EH (cell line): Measurements from ENCODE around the gene CCDC178.
"Not testable (repeated sequence)": the region's sequence is repeated elsewhere in the genome, so short reads cannot be mapped to it uniquely, and the experiment has no call there.

Source experiments
- DNase-seq: peaks from one replicate; pipeline ENCODE4 v3.0.0-alpha.2; 2015; ENCODE audit warnings: low read depth

Gene CCDC178

DNA sequence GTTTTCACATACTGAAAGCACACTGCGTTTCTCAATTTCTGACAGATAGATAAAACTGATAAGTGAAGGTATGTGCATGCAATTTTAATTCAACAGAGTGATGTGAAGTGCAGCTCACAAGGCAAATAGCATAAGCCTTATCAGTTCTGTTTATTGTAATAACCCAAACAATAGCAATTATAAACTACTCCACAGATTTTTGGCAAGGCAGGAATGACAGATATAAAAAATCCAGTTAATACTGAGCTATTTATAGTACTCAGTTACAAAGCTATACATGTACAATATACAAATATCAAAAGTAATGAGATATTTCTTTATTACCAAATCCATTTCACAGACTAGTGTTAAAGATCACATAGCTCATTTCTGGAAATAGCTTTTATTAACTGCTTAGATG is 456.8 kb downstream of the CCDC178 start:
- no peak for DNase-seq

DNA sequence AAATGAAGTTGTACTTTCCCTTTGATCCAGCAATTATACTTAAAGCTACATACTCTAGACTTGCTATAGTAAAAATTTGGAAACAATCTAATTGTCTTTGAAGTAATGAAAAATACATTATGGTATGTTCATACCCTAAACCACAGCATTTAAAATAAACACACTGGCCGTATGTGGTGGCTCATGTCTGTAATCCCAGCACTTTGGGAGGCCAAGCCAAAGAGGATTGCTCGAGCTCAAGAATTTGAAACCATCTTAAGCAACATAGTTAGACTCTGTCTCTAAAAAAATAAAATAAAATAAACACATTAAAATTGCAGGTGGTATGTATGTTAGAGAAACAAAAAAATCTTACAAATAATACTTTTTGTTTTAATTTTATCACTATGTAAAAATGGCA is 459.6 kb downstream of the CCDC178 start:
- DNase-seq: no peak

DNA sequence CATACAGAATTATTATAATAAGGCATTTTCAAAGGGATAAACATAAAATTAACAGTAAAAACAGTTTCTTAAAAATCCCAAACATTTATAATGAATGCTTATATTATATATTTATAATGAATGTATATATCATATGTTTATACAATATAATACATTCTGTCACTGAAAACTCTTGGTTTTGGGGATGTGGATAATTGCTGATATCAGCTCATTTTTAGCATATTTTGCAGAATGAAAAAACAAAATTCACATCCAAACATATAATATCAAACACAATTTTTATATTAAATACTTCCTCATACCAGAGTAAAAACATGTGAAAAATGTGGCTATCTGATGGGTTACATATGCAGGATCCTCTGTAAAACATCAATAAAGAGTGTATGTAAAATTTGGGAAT is 465.0 kb downstream of the CCDC178 start:
- no peak for DNase-seq

DNA sequence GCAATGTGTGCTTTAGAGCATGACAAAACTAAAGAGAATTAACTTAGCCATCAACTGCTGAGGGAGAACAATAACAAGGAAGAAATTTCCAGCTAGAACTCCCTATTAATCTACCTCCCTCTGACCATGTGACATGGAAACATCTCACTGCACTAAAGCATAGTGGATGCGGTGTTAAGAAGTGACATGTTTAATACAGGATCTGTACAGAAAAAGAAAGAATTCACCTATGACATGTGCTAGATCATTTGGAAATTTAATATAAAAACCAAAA is 465.4 kb downstream of the CCDC178 start:
- no peak for DNase-seq

- DNase-seq: no peak
Observed at GRCh38 chr18:32974421-32975162, 465.9 kb downstream of the CCDC178 start.

DNA sequence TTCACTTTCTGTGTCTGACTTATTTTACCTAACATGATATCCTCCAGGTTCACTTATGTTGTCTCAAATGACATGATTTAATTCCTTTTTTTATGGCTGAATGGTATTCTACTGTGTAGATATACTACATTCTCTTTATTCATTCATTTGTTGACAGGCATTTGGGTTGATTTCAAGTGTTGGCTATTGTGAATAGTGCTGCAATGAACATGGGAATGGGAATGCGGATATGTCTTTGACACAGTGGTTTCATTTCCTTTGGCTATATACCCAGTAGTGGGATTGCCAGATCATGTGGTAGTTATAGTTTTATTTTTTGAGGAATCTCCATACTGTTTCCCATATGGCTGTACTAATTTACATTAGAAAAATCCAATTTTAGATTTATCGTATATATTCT is 472.3 kb downstream of the CCDC178 start:
- DNase-seq: no peak

DNA sequence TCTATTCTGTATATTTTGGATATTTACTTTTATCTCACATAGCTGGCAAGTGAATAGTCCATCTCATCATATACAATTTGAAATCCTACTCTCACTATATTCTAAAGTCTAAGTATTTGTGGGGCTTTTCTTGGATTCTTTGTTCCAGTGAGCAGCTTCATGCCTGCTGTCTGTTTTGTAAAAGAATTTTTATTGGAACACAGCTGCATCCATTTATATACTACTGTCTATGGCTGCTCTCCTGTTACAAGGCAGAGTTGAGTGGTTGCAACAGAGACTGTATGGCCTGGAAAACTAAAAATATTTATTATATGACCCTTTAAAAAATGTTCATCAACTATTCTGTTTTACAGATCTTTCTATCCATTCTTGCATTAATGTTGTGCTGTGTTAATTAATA is 474.4 kb downstream of the CCDC178 start:
- DNase-seq: no peak

DNA sequence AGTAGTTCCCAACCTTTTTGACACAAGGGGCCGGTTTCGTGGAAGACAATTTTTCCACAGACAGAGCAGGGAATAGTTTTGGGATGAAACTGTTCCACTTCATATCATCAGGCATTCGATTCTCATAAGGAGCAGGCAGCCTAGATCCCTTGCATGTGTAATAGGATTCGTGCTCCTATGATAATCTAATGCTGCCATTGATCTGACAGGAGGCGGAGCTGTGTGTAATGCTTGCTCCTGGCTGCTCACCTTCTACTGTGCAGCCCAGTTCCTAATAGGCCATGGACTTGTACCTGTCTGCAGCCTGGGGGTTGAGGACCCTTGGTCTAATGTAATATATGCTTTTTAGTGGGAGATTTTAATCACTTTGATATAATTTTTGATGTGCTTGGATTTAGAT is 479.0 kb downstream of the CCDC178 start:
- DNase-seq: no peak

GRCh38 chr18:32958746-32959145 is 481.8 kb downstream of the CCDC178 start:
- no peak for DNase-seq

- DNase-seq: no peak
Observed at GRCh38 chr18:32956591-32957315, 483.8 kb downstream of the CCDC178 start.

DNA sequence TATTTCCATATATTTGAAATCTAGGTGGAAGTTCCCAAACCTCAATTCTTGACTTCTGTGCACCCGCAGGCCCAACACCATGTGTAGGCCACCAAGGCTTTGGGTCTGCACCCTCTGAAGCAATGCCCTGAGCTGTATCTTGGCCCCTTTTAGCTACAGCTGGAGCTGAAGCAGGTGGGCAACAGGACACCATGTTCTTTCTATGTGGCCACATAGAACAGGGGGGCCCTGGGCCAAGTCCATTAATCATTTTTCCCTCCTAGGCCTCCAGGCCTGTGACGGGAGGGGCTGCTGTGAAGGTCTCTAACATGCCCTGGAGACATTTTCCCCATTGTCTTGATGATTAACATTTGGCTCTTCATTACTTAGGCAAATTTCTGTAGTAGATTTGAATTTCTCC is 488.2 kb downstream of the CCDC178 start:
- DNase-seq: not testable (repeated sequence)

DNA sequence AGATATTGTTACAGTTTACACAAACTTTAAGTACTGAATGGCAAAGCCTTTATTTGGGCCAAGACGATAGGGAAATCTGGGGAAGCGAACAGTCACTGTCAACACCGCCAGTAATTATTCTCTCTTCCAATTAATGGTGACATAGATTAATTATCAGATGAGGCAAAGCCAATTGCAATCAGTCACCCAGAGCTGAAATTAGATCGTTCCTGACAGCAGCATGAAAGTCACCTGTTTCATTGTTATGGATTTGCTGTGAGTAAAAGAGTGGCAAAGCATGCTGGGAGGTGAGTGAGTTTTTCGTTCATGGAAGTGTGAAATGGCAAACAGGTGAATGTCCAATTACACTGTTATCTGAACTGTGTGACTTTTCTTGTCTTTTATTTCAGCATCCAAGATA is 502.9 kb downstream of the CCDC178 start:
- no peak for DNase-seq

GRCh38 chr18:32937066-32937465 is 503.5 kb downstream of the CCDC178 start:
- DNase-seq: no peak

DNA sequence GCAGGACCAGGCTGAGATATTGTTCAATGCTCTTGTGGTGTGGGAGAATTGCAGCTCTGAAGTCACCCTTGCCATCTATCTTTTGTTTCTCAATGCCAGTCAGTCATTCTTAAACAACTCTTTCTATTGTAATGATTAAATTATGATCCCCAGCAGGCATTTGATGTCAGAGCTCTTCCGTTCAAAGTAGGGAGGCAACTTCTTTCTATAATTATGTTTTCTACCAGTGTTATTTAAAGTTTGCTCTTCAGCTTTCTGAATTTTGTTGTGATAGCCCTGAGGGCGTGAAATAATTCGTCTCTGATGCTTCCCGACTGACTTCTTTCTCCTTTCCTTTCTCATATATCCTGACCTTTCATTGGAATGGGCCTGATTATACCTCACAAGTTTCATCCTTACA is 506.3 kb downstream of the CCDC178 start:
- no peak for DNase-seq

GRCh38 chr18:32930695-32931301 is 509.7 kb downstream of the CCDC178 start:
- no peak for DNase-seq

DNA sequence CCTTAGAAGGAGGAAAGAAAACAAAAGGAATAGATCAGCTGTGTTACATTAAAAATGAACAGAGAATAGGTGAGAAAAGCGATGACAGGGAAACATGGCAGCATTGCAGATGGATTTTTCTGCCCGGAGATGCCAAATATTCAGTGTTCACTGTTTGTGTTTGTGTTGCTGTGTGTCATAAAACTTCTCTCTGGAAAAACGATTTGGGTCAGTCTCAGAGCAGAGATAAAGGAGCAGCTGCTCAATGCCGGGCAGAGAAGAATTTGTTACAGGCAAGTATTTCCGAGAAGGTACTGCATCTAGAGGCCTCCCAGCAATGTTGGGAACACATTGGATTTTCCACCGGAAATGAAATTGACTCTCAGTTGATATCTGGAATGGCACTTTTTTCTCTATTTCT is 511.3 kb downstream of the CCDC178 start:
- DNase-seq: no peak

DNA sequence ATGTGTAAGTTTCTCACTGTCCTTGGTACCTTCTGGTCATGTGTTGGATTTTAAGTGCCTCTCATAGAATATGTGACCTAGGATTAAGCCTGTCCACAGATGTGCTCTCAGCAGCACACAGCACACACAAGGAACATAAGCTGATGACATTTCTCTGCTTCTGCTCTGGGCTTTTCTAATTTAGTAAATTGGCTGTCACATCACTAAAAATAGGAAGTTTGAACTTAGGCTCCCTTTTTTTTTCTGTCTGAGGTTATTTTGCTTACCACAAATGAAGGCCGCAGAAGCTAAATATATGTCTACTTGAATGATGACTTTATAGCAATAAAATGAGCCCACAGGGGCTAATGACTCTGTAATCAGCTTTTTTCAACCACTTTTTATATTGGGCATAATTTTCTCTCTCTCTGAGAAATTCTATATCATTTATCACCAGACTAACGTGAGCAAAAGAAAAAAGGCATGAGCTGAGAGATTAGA is 517.5 kb downstream of the CCDC178 start:
- no peak for DNase-seq

DNA sequence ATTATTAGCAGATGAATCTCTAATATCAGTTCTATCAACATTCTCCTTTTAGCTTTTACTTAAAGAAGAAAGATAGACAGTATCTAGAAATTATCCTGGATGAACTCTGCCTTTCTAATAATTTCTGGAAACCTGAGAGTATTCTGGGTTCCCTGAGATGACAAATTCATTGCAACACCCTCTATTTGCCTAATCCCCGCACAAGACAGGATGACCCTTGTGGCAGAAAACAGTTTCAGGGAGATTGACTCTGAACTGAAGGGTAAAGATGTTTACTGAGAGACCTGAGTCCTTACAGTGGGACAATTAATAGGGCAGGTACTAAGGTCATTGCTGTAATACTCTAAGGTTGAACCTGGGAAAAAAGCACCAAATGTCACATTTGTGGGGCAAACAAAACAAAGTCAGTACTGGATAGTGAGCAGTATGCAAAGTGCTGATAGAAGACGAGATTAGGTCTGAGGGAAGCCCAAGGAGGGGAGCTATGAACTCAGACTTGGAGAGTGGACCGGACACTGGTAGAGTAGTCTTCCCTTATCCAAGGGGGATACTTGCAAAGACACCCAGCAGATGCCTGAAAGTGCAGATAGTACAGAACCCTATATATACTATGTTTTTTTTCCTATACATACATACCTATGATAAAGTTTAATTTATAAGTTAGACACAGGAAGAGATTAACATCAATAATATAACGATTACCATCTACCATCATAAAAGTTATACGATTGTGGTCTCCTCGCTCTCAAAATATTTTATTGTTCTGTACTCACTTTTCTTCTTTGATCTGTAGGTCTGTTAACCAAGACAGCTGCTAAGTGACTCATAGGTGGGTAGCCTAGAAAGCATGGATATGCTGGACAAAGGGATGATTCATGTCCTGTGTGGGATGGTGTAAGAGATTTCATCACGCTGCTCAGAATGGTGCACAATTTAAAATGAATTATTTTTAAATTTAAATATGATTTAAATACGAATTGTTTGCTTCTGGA is 519.4 kb downstream of the CCDC178 start:
- DNase-seq: no peak

- DNase-seq: no peak
Observed at GRCh38 chr18:32919799-32920198, 520.7 kb downstream of the CCDC178 start.

- no peak for DNase-seq
Observed at GRCh38 chr18:32918692-32919250, 521.8 kb downstream of the CCDC178 start.

DNA sequence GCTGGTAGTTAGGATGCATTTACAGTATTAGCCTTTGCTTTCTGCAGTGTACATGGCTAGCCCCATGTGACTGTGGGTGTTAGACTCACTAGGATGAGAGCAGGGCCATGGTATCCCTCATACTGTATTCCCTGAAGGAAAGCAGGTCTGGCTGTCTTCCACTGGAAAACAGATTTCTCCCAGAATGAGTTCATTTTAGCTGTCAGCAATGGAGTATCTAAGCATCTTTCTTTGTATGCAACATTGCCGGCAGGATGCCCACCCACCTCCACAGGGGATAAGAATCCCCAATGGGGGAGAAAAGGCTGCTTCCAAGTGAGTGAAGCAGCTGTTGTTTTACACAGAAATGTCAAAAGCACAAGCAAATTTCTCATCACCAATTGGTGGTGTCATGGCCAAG is 525.0 kb downstream of the CCDC178 start:
- no peak for DNase-seq
